Measurements from ENCODE around the gene CHCHD6.

DNA sequence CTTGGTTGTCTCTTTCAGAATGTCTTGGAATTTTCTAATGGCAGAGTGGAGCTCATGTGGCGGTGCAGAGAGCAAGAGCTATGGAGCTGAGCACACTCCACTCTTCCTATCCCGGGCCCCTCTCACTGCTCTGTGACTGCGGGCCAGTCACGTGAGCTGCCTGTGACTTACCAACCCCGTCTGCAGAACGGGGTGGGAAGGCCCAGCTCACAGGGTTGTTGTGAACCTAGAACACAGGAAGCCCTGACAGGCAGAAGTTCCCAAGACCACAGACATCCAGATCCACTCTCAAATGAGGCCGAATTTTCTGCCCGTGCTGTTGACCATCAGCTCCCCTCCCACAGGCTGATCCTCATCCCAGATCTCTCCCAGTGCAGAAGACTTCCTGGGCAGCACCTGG lies 243.4 kb downstream of the CHCHD6 start:
- TF ChIP-seq, protein P1, sequence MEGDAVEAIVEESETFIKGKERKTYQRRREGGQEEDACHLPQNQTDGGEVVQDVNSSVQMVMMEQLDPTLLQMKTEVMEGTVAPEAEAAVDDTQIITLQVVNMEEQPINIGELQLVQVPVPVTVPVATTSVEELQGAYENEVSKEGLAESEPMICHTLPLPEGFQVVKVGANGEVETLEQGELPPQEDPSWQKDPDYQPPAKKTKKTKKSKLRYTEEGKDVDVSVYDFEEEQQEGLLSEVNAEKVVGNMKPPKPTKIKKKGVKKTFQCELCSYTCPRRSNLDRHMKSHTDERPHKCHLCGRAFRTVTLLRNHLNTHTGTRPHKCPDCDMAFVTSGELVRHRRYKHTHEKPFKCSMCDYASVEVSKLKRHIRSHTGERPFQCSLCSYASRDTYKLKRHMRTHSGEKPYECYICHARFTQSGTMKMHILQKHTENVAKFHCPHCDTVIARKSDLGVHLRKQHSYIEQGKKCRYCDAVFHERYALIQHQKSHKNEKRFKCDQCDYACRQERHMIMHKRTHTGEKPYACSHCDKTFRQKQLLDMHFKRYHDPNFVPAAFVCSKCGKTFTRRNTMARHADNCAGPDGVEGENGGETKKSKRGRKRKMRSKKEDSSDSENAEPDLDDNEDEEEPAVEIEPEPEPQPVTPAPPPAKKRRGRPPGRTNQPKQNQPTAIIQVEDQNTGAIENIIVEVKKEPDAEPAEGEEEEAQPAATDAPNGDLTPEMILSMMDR (IDR thresholded peaks at IDR 0.05) = no peak
- no peak for TF ChIP-seq ZFX (IDR thresholded peaks at IDR 0.05; ENCODE audit: borderline replicate concordance)
